ENCODE measurements around the gene C1QL4.

DNA sequence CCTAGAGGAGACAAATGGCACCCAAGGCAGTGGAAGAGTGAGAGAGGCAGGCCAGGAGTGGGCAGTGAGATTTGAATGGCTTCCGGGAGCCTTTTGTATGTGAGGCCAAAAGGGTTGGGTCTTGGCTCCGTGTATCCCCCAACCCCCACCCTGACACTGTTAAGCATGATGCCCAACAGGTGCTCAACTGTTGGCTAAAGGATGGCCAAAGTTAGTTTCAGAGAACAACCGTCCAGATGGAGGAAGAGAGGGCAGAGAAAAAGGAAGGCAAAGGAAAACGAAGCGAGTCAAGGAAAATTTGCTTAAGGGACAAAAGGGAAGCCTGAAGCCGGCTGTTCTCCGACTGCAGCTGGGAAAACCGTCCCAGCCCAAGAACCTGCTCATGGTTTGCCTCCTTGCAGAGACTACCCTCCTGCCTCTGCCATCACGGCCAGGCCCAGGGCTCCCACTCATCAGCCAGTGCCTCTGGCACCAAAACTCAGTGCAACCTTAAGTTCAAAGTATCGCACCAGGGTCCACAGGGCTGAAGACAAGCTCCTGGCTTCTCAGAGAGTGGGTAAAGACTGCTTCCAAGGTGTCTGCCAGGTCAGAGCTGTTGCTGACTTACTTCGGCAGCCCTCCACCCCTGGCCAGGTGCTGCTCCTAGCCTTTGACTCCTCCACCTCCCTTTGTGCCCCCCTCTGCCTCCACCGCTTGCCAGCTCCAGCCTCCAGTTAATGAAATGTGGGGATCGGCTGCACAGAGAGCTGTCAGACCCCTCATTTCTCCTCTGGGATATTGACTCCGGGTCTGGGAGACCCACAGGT lies 4.2 kb upstream of the C1QL4 start:
- TF ChIP-seq GATA2 (IDR thresholded peaks at IDR 0.05; ENCODE audit: low read depth, low read length) = no peak
- TF ChIP-seq GATA3 (IDR thresholded peaks at IDR 0.05; ENCODE audit: low read depth, low read length) = no peak

Measured in SH-SY5Y (cell line).